Left colon (tissue), 2 donors: ENCODE measurements around the gene C20orf204. TPM values are rescaled to one million over a fixed set of nuclear protein-coding genes. Genes with fewer than 3 reads are reported as not detected.
A peak's percentile ranks its signal among the peaks of the same experiment; 100 is the strongest.
"Not testable (repeated sequence)": the region's sequence is repeated elsewhere in the genome, so short reads cannot be mapped to it uniquely, and the experiment has no call there.

Source experiments
- ATAC-seq: fragments of 200-7000 bp; cut with Tn5 transposase; one replicate; pipeline ENCODE4 v1.9.1; 2020; ENCODE audit warnings: mild to moderate bottlenecking, moderate library complexity
- DNase-seq, 2 donors: peaks; one replicate each; pipeline ENCODE4 v3.0.0-alpha.2; 2020
- intact Hi-C, 2 donors: fragments of 100-400 bp; cut with DNase I in 1 of 2; cut with micrococcal nuclease in 1 of 2; formaldehyde crosslinking; loops; one replicate each; pipeline versions ENCODE4 v1.11.2 to v1.14.0; 2022; cut with DNase I, micrococcal nuclease
- total RNA-seq, 2 donors: library from RNA; stranded (reverse); fragmentation: NEBNext Ultra II Directional; extraction: Animal tissue kit (Norgen Biotek cat#: 25700); gene quantifications; one replicate each; pipeline ENCODE4 v1.2.1, GENCODE V29; 2021
- donor health status: DM: no; HTN: no; CAD: no.
- donor health status: DM: yes; HTN: yes; CAD: no.

C20orf204 gene
- total RNA-seq, 2 donors from 2014 or later, result 0.67 to 1.7 TPM

DNA sequence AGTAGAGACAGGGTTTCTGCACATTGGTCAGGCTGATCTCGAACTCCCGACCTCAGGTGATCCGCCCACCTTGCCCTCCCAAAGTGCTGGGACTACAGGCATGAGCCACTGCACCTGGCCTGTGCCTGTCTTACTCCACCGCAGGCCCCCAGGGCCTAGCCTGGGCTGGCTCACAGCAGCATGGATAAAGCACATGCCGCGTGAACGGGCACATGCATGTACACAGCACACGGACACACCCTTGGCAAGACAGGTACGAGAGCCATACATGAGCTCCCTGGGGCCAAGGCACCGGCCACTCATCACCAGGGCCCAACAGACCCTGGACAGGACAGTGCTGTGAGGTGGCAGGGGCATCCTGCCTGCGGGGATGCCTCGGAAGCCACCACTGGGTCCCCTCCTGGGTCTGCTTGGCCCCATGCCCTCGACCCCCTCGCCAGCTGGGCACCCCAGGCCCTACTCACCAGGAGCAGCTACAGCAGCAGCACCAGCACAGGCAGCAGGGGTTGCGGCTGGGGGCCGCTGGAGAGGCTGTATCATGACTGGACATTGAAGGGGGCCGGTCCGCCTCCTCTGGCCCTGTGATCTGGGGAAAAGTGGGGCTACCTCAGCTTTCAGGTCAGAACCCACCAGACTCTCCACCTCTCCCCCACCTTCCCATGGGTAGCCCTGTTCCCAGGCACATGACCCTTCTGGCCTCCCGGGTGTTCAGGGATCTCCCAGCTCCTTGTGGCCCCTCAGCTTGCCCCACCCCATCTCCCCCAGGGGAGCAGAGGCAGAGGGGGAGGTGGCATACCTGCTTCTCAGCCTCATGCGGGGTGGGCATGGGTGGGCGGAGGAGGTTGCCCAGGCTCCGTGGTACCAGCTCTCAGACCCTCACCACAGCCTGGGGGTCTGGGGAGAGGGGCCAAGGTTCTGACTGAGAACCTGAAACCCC, 40.3 kb downstream of the C20orf204 start:
- intact Hi-C loops, result no loop called here

DNA sequence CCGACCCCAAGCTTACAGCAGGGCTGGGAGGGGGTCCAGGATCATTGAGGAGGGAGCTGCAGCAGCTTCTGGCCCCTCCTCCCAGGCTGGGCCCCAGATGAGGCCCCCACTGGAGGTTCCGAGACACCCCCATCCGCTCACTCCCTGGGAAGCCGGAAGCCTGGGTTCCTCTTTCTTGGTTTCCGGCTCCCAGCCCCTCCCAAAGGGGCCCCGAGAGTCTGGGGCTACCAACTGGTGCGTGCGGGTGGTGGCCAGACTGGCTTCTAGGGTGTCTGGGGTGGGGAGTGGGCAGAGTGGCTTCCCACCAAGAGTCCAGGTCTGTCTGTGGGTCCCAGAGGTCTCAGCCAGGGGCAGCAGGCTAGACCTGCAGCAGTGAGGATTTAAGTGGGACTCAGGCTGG, 41.1 kb downstream of the C20orf204 start:
- DNase-seq (peak in 1 of 2 donors; percentile 52), ATAC-seq (peak; percentile 6)
- intact Hi-C loops, result no loop called here

More for the DNA sequence above, 40.3 kb downstream of the C20orf204 start:
- DNase-seq (no peak), ATAC-seq (no peak)

DNA sequence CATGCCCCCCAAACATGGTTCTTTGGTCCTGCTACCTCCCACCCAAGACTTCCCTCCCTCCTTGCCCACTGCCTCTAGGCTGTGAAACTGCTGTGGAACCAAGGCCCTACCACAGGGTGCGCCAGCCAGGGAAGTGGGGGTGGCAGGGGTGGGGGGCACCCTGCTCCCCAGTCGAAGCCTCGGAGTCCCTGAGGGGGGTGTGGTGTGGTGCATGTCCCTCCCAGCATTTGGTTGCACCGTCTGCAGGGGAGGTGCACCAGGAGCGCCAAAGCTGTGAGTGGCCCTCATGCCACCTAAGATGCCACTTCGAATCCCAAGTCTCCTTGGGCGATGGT, 41.5 kb downstream of the C20orf204 start:
- intact Hi-C loops, result no loop called here
- no peak for DNase-seq
- no peak for ATAC-seq

DNA sequence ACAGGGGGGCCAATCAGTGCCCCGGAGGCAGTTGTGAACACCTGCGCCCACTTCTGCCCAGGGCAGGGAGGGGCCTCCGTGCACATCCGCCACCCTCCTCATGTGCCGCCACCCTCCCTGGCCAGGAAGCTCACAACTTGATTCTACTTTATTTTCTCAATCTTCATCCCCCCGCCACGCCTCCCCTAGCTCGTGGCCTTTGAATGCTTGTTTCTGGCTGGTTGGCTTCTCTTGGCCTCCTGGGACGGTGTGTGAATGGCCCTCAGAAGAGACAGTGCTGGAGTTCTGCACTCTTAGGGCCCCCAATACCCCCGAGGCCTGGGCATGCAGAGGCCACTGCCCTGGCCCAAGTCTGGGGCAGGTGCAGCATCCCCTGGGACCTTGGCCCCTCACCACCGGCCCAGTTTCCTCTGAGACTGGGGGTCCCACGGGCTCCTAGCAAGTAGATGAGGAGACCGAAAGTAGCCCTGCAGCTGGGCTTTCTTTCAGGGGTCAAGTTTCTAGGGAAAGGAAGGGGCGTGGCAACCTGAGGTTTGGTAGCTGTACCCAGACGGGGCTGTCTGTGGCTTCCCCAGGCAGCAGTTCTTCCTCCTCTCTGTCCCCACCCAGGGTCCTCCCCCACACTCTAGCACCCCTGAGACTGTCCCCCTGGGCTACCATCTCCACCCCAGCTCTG, 42.0 kb downstream of the C20orf204 start:
- peak; percentile 62 to 66 for DNase-seq
- no peak for ATAC-seq
- intact Hi-C loops, result no loop called here

DNA sequence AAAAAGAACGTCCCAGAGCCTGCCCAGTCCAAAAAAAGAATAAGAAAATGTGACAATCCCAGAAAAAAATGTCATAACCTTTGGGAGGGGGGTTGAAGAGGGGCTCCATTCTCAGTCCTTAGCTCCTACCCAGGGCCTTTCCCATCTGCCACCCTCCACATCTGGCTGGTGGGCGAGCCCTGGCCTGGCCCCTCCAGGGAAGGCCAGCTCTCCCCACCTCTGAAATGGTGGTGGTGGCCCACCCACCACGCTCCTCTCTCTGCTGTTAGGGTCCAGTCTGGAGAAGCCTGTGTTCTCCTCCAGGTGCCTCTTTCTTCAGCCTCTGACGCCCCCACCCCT, 42.9 kb downstream of the C20orf204 start:
- ATAC-seq (no peak), DNase-seq (no peak)
- intact Hi-C loops, result no loop called here

DNA sequence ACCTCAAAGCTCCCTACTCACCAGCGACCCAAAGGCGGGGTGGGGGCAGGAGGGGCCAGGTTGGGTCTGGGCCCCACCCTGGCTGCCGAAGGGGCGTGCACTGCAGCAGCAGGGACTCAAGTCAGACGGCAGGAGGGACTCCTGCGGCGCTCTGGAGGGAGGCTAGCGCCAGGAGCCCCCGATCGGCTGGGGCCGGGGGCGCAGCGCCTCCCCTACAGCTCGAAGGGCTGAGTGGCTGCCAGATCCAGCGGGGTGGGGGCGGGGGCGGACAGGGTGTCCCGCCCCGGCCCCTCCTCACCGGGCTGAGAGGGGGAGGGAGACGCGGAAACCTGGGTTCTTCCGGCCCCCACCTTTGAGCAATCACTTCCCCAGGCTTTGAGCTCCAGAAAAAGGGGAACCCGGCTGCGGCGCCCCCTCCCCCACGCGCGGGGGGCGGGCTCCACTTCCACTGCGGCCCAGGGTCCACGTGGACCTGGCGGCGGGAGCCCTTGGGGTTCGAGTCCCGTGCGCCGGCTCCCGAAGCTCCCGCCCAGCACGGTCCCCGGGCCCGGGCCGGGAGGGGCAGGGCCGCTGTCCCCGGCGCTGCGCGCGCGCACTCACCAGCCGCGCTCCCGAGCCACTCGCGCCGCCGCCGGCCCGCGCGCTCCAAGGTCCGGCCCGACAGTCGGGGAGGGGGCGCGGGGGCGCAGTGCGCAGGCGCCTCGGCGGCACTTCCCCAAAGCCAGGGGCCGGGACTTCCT, 43.5 kb downstream of the C20orf204 start, which contains the start of gene RGS19:
Gene RGS19 (minus strand): TSS at position 246 of the 740 bp plus-strand sequence. CDS start 2,632 bp downstream, outside the sequence.
- intact Hi-C loops, result no loop called here
- DNase-seq (peak; percentile 59 to 77), ATAC-seq (peak; percentile 59)

DNA sequence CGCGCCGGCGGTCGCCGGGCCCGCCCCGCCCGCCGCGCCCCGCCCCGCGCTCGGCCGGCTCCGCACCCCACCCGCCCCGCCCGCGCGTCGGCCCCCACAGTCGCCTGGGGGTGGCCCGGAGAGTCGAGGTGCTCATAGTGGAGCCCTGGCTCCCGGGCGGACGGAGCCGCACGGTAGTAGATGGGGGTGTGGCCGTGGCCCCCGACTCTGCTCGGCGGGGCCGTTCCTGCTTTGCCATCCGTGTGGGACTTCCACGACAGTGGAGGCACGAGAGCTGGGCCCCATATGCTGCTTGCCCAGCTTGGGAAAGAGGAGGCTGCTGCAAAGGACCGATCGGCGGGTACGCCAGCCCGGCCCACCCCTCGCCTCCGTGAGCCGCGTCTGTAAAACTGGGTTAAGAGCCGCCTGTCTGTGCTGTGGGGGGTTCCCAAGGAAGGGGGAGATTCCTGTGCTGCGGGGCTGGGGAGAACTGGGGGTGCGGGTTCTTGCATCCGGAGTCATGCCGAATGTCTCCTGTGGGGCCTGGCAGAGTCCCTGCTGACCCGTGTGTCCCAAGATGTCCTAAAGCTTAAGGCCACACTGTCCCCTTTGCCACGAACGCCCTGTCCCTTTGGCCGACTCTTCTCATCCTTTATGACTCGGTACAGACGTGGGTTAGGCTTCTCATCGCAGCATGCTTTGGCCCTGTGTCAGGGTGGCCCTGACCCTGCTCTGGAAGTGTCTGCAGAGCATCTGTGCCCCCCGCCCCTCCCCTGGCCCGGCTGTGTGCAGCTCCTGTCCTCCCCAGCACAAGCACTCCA, 44.2 kb downstream of the C20orf204 start, which contains the start of gene OPRL1:
Gene OPRL1 (plus strand): TSS at position 70 of the 800 bp plus-strand sequence. CDS start 12,639 bp downstream, outside the sequence.
- DNase-seq (no peak), ATAC-seq (no peak)
- intact Hi-C loops, result no loop called here

DNA sequence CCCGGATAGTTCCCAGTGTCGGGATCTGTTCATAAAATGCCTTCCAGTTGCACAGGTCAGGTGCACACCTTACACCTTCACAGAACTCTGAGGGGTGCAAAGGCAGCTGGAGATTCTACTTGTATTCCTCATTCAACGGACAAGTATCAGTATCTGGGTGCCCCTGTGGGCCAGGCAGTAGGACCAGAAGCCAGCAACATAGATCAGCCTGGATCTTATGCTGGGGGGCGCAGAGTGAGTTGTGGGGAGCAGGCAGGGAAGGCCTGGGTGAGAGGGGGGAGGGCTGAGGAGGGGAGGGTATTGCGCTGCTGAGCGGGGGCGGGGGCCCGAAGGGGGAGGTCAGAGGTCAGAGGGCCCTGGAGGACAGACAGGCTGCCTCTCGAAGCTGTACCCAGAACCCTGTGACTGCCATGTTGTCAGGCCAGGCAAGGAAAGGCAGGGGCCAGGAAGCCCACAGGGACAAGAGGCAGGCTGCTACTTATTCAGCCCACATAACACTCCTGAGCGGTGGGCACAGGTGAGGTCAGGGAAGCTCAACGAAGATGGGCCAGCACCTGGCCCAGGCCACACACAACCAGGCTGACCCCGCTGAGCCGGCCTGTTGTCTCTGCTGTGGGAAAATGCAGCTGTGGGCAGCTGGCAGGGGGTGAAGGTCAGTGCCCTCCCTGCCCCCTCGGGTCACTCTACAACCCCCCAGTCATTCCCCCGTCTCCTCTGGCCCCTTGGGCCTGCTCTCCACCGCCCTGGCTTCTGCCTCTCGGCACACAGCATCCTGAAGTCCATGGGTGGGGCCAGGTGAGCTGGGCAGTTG, 45.0 kb downstream of the C20orf204 start:
- intact Hi-C loops, result no loop called here
- DNase-seq, result no peak
- ATAC-seq, result no peak

DNA sequence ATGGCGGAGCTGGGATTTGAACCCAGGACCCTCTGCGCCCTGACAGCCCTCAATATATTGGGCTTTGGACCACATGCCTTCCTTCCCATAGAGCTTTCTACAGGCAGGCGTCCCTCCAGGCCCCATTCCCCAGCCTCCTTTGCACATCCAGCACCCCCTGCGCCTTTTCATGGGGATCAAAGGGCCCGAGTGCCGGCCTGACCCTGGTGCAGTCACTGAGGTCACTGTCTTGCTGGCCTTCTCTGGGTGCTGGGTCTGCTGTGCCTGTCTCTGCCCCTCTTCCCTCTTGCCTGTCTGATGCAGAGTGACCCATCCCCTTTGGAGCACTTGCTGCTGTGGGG, 45.6 kb downstream of the C20orf204 start:
- DNase-seq, result no peak
- no peak for ATAC-seq
- intact Hi-C loops, result no loop called here

DNA sequence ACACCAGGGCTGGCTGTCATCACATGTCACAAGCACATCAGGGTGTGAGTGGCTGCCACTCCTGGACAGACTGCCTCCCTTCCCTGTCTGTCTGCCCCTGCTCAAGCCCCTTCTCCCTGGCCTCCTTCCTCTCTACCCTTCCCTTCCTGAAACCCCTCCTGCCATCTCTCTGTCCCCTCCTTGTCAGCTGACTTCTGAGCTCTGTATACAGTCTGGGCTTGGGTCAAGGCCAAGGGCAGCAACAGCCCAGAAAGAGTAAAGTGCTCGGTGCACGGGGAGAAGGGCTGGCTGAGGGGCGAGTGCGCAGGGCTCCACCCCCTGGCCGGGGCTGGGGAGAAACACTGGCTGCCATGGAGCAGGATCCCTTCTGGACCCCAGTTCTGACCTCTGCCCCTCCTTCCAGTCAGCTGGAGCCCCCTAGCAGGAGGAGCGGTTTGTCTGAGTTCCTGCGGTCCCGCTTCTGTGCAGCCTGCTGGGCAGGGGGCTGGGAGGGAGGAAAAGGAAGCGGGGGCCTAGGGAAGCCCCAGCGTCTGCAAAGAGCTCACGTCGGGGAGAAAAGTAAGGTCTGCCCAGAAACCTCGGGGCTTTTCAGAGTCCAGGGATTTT, 46.2 kb downstream of the C20orf204 start:
- DNase-seq, result no peak
- ATAC-seq, result no peak
- intact Hi-C loops, result no loop called here

DNA sequence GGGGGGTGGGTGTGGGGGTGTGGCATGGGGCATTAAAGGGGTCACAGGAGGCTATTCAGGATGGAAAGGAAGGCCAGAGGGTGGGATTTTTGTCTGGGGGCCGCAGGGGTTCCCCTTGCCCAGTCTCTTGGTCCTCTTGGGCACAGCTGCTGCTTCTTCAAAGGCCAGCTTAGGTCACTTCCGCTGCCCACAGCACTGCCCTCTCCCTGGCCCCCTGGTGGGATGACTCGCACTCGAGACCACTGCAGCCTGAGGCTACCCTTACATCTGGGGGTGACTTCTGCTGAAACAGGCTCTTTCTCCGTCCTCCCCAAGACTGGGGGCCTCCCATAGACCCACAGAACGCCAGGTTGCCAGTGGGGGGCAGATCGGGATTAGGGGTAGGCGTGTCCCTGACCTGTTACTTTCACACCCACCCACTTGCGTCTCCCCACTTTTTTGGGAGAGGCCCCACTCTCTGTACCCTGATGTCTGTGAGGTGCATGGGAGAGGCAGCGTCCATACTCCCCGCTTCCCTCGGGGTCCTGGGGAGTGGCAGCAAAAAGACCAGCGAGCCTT, 46.9 kb downstream of the C20orf204 start:
- no peak for ATAC-seq
- DNase-seq, result no peak
- intact Hi-C loops, result no loop called here

DNA sequence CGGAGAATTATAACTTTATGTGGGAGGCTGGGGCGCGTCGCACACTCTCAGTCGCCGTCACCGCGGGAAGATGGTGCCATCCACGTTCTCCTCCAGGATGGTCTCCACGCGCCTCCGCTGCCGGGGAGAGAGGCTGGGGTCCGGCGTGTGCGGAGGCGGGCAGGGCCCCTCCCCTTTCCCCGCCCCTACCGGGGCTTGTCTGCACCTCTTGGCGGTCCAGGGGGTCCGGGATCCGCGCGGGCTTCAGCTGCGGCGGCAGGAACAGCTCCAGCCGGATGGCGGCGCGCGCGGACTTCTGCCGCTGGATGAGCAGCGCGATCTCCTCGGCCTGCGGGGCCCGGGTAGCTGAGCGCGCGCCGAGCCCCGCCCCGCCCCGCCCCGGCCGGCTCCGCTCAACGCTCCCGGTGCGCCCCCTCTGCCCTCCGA, 47.4 kb downstream of the C20orf204 start:
- intact Hi-C loops, result no loop called here
- peak in 1 of 2 donors; percentile 79 for DNase-seq
- ATAC-seq, result peak; percentile 54

DNA sequence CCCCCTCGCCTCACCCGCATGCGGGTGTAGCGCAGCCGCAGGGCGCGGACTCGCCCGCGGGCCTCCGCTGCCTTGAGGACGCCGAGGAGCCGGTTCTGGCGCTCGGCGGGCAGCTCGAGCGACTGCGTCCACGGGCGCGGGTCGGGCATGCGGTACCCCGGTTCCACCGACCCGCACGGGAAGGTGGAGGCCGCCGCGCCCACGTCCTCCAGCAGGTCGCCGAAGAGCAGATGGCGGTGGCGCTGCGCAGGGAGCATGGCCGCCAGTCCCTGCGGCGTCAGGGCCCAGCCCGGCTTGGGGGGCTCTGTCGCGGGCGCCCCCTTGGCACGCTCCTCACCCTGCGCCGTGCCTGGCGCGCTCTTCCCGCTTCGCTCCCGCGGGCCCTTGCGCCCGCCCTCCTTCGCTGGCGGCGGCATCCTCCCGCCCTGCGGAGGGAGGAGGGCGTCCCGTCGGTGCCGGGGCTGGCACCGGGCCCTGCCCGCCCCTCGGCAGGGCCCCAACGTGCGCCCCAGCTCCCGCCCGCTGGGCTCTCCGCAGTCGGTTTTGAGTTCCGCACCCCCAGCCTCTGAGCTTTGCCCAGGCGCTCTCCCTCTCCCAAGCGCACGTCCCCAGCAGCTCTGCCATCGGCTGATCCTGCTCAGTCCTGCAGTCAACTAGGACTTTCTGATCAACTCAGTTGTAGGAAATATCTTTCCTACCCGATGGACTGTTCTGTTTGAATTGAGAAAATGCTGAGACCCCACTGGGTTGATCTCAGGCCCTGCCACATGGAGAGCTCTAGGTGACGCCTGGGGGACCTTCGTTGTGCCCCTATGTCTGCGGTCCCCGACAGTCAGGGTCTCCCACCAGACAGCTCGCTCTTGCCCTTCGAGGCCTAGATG, 48.1 kb downstream of the C20orf204 start, which contains the start of gene LKAAEAR1:
Gene LKAAEAR1 (minus strand): TSS at position 595 of the 881 bp plus-strand sequence. CDS start 179 bp downstream, at position 416.
- ATAC-seq, result no peak
- no peak for DNase-seq
- intact Hi-C loops, result no loop called here

DNA sequence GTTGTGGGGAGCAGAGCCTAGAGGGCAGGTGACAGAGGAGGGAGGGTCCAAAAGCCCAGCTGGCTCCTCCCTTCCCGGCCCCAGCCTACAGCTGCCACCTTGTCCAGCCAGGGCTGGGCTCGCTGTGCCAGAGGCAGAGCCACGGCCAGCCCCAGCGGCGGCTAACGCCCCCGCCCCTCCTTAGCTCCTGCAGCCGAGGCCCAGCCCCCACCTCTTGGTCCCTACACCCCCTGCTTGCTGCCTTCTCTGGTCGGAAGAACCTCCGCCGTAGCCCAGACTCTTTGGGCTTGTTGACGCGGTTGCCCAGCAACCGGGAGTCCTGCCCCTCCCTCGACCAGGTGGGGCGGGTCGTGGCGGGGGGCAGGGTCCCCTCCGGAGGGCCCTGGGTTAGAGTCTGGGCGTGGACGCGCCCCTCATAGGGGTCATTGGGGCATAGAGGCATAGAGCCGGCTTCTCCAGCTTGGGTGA, 48.7 kb downstream of the C20orf204 start:
- no peak for DNase-seq
- ATAC-seq, result no peak
- intact Hi-C loops, result no loop called here

DNA sequence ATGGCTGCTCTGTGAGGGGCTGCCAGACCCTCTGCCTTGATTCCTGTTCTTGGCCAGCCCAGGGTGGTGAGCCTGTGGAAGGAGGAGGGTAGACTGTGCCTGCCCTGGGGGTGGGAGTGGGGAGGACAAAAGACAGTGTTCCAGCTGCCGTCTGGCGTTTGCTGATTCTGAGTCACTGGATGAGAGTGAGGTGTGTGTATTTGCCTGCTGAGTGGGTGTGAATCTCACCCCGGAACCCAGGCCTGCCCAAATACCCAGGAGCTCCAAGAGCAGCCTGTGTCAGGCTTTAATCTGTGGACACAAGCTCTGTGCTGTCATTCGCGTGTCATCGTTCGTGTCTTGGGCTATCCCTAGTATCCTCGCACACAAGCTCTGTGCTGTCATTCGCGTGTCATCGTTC, 50.8 kb downstream of the C20orf204 start:
- ATAC-seq (no peak), DNase-seq (no peak)
- intact Hi-C loops, result no loop called here

DNA sequence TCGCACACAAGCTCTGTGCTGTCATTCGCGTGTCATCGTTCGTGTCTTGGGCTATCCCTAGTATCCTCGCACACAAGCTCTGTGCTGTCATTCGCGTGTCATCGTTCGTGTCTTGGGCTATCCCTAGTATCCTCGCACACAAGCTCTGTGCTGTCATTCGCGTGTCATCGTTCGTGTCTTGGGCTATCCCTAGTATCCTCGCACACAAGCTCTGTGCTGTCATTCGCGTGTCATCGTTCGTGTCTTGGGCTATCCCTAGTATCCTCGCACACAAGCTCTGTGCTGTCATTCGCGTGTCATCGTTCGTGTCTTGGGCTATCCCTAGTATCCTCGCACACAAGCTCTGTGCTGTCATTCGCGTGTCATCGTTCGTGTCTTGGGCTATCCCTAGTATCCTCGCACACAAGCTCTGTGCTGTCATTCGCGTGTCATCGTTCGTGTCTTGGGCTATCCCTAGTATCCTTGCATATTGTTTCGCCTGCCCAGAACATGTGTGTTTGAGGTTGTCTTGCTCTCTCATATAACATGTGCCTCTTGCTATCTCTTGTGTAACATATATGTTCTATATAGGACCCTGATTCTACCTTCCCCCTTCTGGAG, 51.3 kb downstream of the C20orf204 start:
- ATAC-seq, intact Hi-C loops, DNase-seq: not testable (repeated sequence)
